Vagina (tissue), 2 donors: ENCODE data around the gene CDK15. TPM values are rescaled to one million over a fixed set of nuclear protein-coding genes. Genes with fewer than 3 reads are reported as not detected.
"Not testable (repeated sequence)": the region's sequence is repeated elsewhere in the genome, so short reads cannot be mapped to it uniquely, and the experiment has no call there.

Experiments used
- DNase-seq, 2 donors: peaks; one replicate each; pipeline ENCODE4 v3.0.0-alpha.2; 2017; ENCODE audit errors: extremely low spot score in 2 of 2
- H3K27ac ChIP-seq: fragments of 200-600 bp; sonication (generic); one replicate; pipeline ENCODE4 v1.5.1; 2019
- H3K27me3 ChIP-seq: fragments of 200-600 bp; sonication (generic); one replicate; pipeline ENCODE4 v1.5.1; 2019
- H3K36me3 ChIP-seq, 2 donors: fragments of 200-600 bp; sonication (generic); one replicate each; pipeline ENCODE4 v1.5.1; 2017 to 2019
- H3K4me1 ChIP-seq: fragments of 200-600 bp; sonication (generic); one replicate; pipeline ENCODE4 v1.5.1; 2019
- H3K4me3 ChIP-seq, 2 donors: fragments of 200-600 bp; sonication (generic); 1 replicate in 1 of 2; 2 replicates in 1 of 2; pipeline ENCODE4 v1.5.1; 2016 to 2019
- H3K9me3 ChIP-seq: fragments of 200-600 bp; sonication (generic); one replicate; pipeline ENCODE4 v1.5.1; 2019
- CTCF ChIP-seq, 3 experiments: fragments of 450-650 bp in 2 of 3; fragments of 200-600 bp in 1 of 3; sonication (generic) in 1 of 3; IDR thresholded peaks; one replicate each; pipeline ENCODE4 v1.5.1; 2017 to 2019; ENCODE audit warnings: antibody characterized with exemption in 3 of 3, mild to moderate bottlenecking in 2 of 3, moderate library complexity in 2 of 3
- POLR2A ChIP-seq, 2 donors: fragments of 450-650 bp; IDR thresholded peaks; one replicate each; pipeline ENCODE4 v1.6.1; 2017; ENCODE audit warnings: antibody characterized with exemption in 2 of 2, mild to moderate bottlenecking in 2 of 2, moderate library complexity in 2 of 2
- POLR2AphosphoS5 ChIP-seq, 2 donors: sonication (generic); formaldehyde crosslinking; IDR thresholded peaks; one replicate each; pipeline ENCODE4 v1.9.0; 2017; ENCODE audit warnings: antibody characterized with exemption in 2 of 2, mild to moderate bottlenecking in 2 of 2, low read depth in 1 of 2; ENCODE audit not compliant: insufficient read depth in 1 of 2
- intact Hi-C: fragments of 100-400 bp; cut with DNase I; formaldehyde crosslinking; loops from one replicate; pipeline ENCODE4 v1.15.1; 2023
- total RNA-seq: library from RNA; depleted of rRNA; stranded (reverse); fragments of >200 nt; gene quantifications from one replicate; pipeline ENCODE4 v1.2.3, GENCODE V29; 2016

Gene CDK15
- total RNA-seq, 1 donor from 2014 or later, result not detected

- no peak overlapping the region for H3K27ac ChIP-seq
- DNase-seq, result no peak
- no peak overlapping the region for H3K4me3 ChIP-seq
- no peaks in the 10 kb centered on the region for H3K9me3 ChIP-seq
- intact Hi-C loops, result no loop called here
- H3K4me1 ChIP-seq, result no peaks in the 10 kb centered on the region
- H3K27me3 ChIP-seq, result no peaks in the 10 kb centered on the region
- H3K36me3 ChIP-seq, result no peaks in the 10 kb centered on the region
- TF ChIP-seq POLR2AphosphoS5 (IDR thresholded peaks at IDR 0.05; ENCODE audit: insufficient read depth in 1 of 2, low read depth in 1 of 2) (no peak), POLR2A (IDR thresholded peaks at IDR 0.05) (no peak), CTCF (IDR thresholded peaks at IDR 0.05) (no peak)
Measured at GRCh38 chr2:201840726-201841125, 34.4 kb downstream of the CDK15 start.

GRCh38 chr2:201842131-201842860 lies 36.0 kb downstream of the CDK15 start:
- TF ChIP-seq POLR2A (IDR thresholded peaks at IDR 0.05), result no peak
- TF ChIP-seq CTCF (IDR thresholded peaks at IDR 0.05), result no peak
- no peak for TF ChIP-seq POLR2AphosphoS5 (IDR thresholded peaks at IDR 0.05; ENCODE audit: insufficient read depth in 1 of 2, low read depth in 1 of 2)
- no peak overlapping the region for H3K4me3 ChIP-seq
- H3K4me1 ChIP-seq, result no peaks in the 10 kb centered on the region
- intact Hi-C loops, result no loop called here
- H3K9me3 ChIP-seq, result no peaks in the 10 kb centered on the region
- no peak for DNase-seq
- no peaks in the 10 kb centered on the region for H3K27me3 ChIP-seq
- no peaks in the 10 kb centered on the region for H3K36me3 ChIP-seq
- H3K27ac ChIP-seq, result no peak overlapping the region

- intact Hi-C loops, H3K36me3 ChIP-seq, DNase-seq: not testable (repeated sequence)
Measured at GRCh38 chr2:201844922-201845321, 38.6 kb downstream of the CDK15 start.

GRCh38 chr2:201847481-201847880 lies 41.1 kb downstream of the CDK15 start:
- Histone ChIP-seq H3K4me1 (no peaks in the 10 kb centered on the region), H3K9me3 (no peaks in the 10 kb centered on the region), H3K27me3 (no peaks in the 10 kb centered on the region), H3K36me3 (no peaks in the 10 kb centered on the region), H3K4me3 (no peak overlapping the region), H3K27ac (no peak overlapping the region)
- DNase-seq, result no peak
- intact Hi-C loops, result no loop called here
- no peak for TF ChIP-seq CTCF (IDR thresholded peaks at IDR 0.05)
- no peak for TF ChIP-seq POLR2AphosphoS5 (IDR thresholded peaks at IDR 0.05; ENCODE audit: insufficient read depth in 1 of 2, low read depth in 1 of 2)
- no peak for TF ChIP-seq POLR2A (IDR thresholded peaks at IDR 0.05)

More at GRCh38 chr2:201844922-201845321, 38.6 kb downstream of the CDK15 start:
- not testable (repeated sequence) for H3K9me3 ChIP-seq, H3K27me3 ChIP-seq, H3K27ac ChIP-seq, H3K4me1 ChIP-seq, H3K4me3 ChIP-seq

GRCh38 chr2:201852462-201852861 lies 46.1 kb downstream of the CDK15 start:
- H3K4me1 ChIP-seq, result no peaks in the 10 kb centered on the region
- no peaks in the 10 kb centered on the region for H3K36me3 ChIP-seq
- DNase-seq, result no peak
- no peaks in the 10 kb centered on the region for H3K27me3 ChIP-seq
- H3K4me3 ChIP-seq, result no peak overlapping the region
- intact Hi-C loops, result no loop called here
- no peak overlapping the region for H3K27ac ChIP-seq
- TF ChIP-seq CTCF (IDR thresholded peaks at IDR 0.05), result no peak
- no peak for TF ChIP-seq POLR2AphosphoS5 (IDR thresholded peaks at IDR 0.05; ENCODE audit: insufficient read depth in 1 of 2, low read depth in 1 of 2)
- no peak for TF ChIP-seq POLR2A (IDR thresholded peaks at IDR 0.05)
- no peaks in the 10 kb centered on the region for H3K9me3 ChIP-seq
